Skeletal muscle satellite cell (primary cell): ENCODE data around the gene XCL1.

Experiments used
- H3K27me3 ChIP-seq: 2 replicates; pipeline ENCODE4 v1.7.0; 2013; ENCODE audit warnings: low read length; ENCODE audit not compliant: control insufficient read depth, insufficient read depth
- H3K36me3 ChIP-seq: 2 replicates; pipeline ENCODE4 v1.7.0; 2013; ENCODE audit warnings: mild to moderate bottlenecking, control low read depth, low read length; ENCODE audit not compliant: insufficient read depth
- H3K4me1 ChIP-seq: 2 replicates; pipeline ENCODE4 v1.7.0; 2013; ENCODE audit warnings: low read length; ENCODE audit not compliant: control insufficient read depth, insufficient read depth
- H3K4me2 ChIP-seq: 2 replicates; pipeline ENCODE4 v1.7.0; 2013; ENCODE audit warnings: mild to moderate bottlenecking, low read length
- H3K4me3 ChIP-seq: 2 replicates; pipeline ENCODE4 v1.7.0; 2013; ENCODE audit warnings: low read length
- H3K9ac ChIP-seq: 2 replicates; pipeline ENCODE4 v1.7.0; 2013; ENCODE audit warnings: mild to moderate bottlenecking, low read depth, low read length, moderate library complexity
- H3K9me3 ChIP-seq: replicated peaks from 2 replicates; pipeline ENCODE4 v1.7.0; 2013; ENCODE audit warnings: mild to moderate bottlenecking, control low read depth, low read length

Gene XCL1

DNA sequence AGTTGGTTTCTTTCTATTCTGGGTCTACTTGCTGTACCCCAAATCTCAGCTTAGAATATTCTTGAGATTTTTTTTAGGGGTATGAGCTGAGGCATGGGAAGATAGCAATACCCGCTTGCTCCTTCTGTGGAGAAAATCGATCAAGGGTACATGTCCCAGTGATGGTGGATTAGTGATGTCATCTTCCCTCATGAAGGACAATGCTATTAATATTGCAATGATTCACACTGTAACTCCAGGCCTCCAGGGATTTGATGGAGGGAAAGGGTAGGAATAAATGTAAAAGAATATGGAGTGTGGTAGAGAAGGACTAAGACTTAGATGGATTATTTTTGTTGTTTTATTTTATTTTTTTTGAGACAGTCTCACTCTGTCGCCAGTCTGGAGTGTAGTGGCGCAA lies 47.4 kb downstream of the XCL1 start:
- Histone ChIP-seq H3K36me3 (no peaks in the 10 kb centered on the region), H3K9me3 (no peaks in the 10 kb centered on the region), H3K4me2 (no peak overlapping the region), H3K27me3 (no peaks in the 10 kb centered on the region), H3K4me3 (no peak overlapping the region), H3K9ac (no peak overlapping the region), H3K4me1 (peaks cover 21% of the 10 kb centered on the region)

DNA sequence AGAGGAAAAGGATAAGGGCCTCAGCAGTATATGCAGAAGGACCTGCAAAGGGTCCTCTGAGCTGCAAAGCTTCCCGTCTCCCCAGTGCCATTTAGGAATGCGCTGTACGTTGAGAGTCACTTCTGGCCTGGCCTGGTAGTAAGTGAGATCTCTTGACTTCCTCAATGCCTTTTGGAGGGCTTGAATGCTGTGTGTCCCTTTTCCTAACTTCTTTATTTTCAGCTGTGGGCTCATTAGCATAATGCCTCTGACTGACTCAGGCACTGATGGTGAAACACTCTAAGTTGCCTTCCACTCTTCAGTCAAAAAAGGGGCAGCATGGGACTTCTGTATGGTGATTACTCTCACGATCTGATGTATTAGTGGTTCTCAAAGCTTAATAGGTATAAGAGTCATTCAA lies 49.9 kb downstream of the XCL1 start:
- H3K9me3 ChIP-seq = no peaks in the 10 kb centered on the region
- peaks cover 31% of the 10 kb centered on the region for H3K4me1 ChIP-seq
- no peak overlapping the region for H3K4me2 ChIP-seq
- no peak overlapping the region for H3K4me3 ChIP-seq
- H3K36me3 ChIP-seq = no peaks in the 10 kb centered on the region
- no peak overlapping the region for H3K9ac ChIP-seq
- no peaks in the 10 kb centered on the region for H3K27me3 ChIP-seq

DNA sequence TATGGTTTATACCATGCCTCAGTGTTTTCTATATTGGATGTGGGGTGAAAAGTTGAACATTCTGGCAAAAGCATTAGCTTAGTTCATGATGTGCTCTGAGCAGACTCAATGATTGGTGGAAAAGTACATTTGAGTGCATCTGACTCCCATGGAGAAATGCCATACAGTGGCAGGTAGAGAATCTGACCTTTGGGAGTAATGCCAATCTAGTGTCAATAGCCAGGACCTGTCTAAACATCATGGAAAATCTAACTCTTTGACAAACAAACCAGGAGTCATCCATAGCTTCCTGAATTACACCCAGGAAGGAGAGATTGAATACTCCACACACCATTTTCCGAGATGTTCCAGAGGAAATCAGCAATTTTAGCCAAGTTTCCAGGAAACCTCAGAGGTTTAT lies 51.0 kb downstream of the XCL1 start:
- H3K27me3 ChIP-seq = no peaks in the 10 kb centered on the region
- H3K4me2 ChIP-seq = no peak overlapping the region
- no peak overlapping the region for H3K4me3 ChIP-seq
- no peaks in the 10 kb centered on the region for H3K36me3 ChIP-seq
- peaks cover 26% of the 10 kb centered on the region for H3K4me1 ChIP-seq
- no peaks in the 10 kb centered on the region for H3K9me3 ChIP-seq
- H3K9ac ChIP-seq = no peak overlapping the region

DNA sequence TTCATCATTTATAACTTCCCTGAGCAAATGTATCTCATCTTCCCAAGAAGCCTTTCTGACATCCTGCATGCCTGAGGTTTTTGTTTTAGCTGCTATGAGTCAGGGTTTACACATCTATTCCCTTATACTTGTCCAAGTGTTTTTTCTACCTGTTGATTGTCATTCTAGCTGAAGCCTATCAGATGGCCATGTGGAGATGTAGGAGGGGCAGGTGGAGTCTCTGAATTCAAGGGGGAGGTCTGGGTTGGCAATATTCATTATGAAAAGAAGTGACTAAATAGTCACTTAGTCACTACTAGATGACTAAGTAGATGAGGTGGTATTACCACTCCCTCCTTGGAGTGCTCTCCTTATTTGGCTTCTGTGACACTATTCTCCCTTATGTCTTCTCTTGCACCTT lies 52.4 kb downstream of the XCL1 start:
- Histone ChIP-seq H3K4me1 (peaks cover 16% of the 10 kb centered on the region), H3K9me3 (no peaks in the 10 kb centered on the region), H3K27me3 (no peaks in the 10 kb centered on the region), H3K36me3 (no peaks in the 10 kb centered on the region), H3K4me2 (peak overlapping the region; percentile 4), H3K9ac (no peak overlapping the region), H3K4me3 (no peak overlapping the region)

DNA sequence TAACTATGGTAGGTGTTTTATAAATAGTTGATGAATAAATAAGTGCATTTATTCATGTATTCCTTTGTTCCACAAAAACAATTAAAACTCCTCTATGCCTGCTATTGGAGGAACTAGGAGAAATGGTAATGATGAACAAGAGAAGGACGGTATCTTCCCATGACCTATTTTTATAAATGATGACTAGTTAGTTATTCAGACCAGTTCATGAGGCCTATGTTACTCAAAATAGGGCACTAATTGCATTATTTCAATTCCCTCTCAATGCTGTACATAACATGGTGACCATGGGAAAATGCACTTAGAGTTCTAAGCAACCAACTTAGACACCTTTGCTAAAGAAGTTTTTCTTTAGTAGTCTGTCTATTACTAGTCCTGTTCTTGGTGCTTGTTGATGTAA lies 53.1 kb downstream of the XCL1 start:
- no peaks in the 10 kb centered on the region for H3K27me3 ChIP-seq
- no peaks in the 10 kb centered on the region for H3K36me3 ChIP-seq
- H3K4me3 ChIP-seq = no peak overlapping the region
- no peak overlapping the region for H3K4me2 ChIP-seq
- no peaks in the 10 kb centered on the region for H3K9me3 ChIP-seq
- H3K9ac ChIP-seq = no peak overlapping the region
- H3K4me1 ChIP-seq = peaks cover 15% of the 10 kb centered on the region
